A549 (cell line): ENCODE measurements around the gene SLC6A18. TPM values are rescaled to one million over a fixed set of nuclear protein-coding genes. Genes with fewer than 3 reads are reported as not detected.

Experiments used
- ATAC-seq, 2 experiments: fragments of 200-7000 bp in 1 of 2; fragments of >200 bp in 1 of 2; cut with Nextera tagmentation in 1 of 2; cut with Tn5 transposase in 1 of 2; 3 replicates each; pipeline versions ENCODE4 v1.8.0 to v1.9.1; 2018 to 2020; ENCODE audit warnings: mild to moderate bottlenecking in 1 of 2, moderate library complexity in 1 of 2
- CTCF ChIA-PET: fragments of 300-600 bp; sonication (Branson Sonifier 250); formaldehyde crosslinking; extraction: SDS; loops from one replicate; lab custom pipeline; 2021; ENCODE audit warnings: antibody characterized with exemption, inconsistent platforms; lab: Yijun Ruan, JAX
- POLR2A ChIA-PET: fragments of 350-600 bp; formaldehyde crosslinking; extraction: SDS; loops from one replicate; lab custom pipeline; 2021; ENCODE audit warnings: antibody characterized with exemption, inconsistent platforms; lab: Yijun Ruan, JAX
- DNase-seq, 2 experiments: peaks; one replicate each; pipeline versions ENCODE4 v3.0.0 to v3.0.0-alpha.2; 2011 to 2016; ENCODE audit warnings: low read depth in 1 of 2, low spot score in 1 of 2
- FAIRE-seq: peaks from 2 replicates; lab custom pipeline; 2011; peaks lifted over from hg19 to GRCh38; lab: Jason Lieb, UNC
- H3K27ac ChIP-seq, 2 experiments: fragments of >200 bp; sonication (Bioruptor Twin); formaldehyde crosslinking; 3 replicates each; pipeline ENCODE4 v1.5.1; 2016 to 2017
- H3K4me1 ChIP-seq: fragments of >200 bp; sonication (Bioruptor Twin); formaldehyde crosslinking; 3 replicates; pipeline ENCODE4 v1.6.1; 2016
- H3K4me2 ChIP-seq: fragments of >200 bp; sonication (Bioruptor Twin); formaldehyde crosslinking; 3 replicates; pipeline ENCODE4 v1.6.1; 2016
- H3K4me3 ChIP-seq: fragments of >200 bp; sonication (Bioruptor Twin); formaldehyde crosslinking; 3 replicates; pipeline ENCODE4 v1.5.1; 2016
- H3K9me3 ChIP-seq: fragments of >200 bp; sonication (Bioruptor Twin); formaldehyde crosslinking; 3 replicates; pipeline ENCODE4 v1.6.1; 2016
- BHLHE40 ChIP-seq: IDR thresholded peaks from 2 replicates; pipeline ENCODE4 v1.6.1; 2012; ENCODE audit warnings: low read depth, low read length, inconsistent platforms
- CBX2 ChIP-seq: fragments of 200-600 bp; sonication (generic); IDR thresholded peaks from 2 replicates; pipeline ENCODE4 v1.6.1; 2016; ENCODE audit warnings: low read depth, mild to moderate bottlenecking, borderline replicate concordance
- CEBPB ChIP-seq, 2 experiments: fragments of >200 bp in 1 of 2; sonication (Bioruptor Twin) in 1 of 2; formaldehyde crosslinking in 1 of 2; IDR thresholded peaks; 2 replicates each; pipeline ENCODE4 v1.6.1; 2012 to 2016
- EHMT2 ChIP-seq: fragments of 200-600 bp; sonication (generic); IDR thresholded peaks from 2 replicates; pipeline ENCODE4 v1.6.1; 2016; ENCODE audit warnings: antibody characterized with exemption, low read depth, mild to moderate bottlenecking, moderate library complexity
- ELK1 ChIP-seq: fragments of 150-350 bp; IDR thresholded peaks from 2 replicates; pipeline ENCODE4 v1.6.1; 2014; ENCODE audit warnings: low read depth, mild to moderate bottlenecking, low read length
- EP300 ChIP-seq, 2 experiments: fragments of >200 bp; sonication (Bioruptor Twin); formaldehyde crosslinking; IDR thresholded peaks; 2 replicates in 1 of 2; 3 replicates in 1 of 2; pipeline ENCODE4 v1.6.1; 2016 to 2017
- FOXS1 ChIP-seq: fragments of 250-450 bp; sonication (Bioruptor Pico); IDR thresholded peaks from 2 replicates; pipeline ENCODE4 v1.5.0; 2020; ENCODE audit warnings: mild to moderate bottlenecking, moderate library complexity
- HDAC2 ChIP-seq: fragments of 200-600 bp; sonication (generic); IDR thresholded peaks from 2 replicates; pipeline ENCODE4 v1.6.1; 2016
- HOXB13 ChIP-seq: fragments of 250-450 bp; sonication (Bioruptor Pico); IDR thresholded peaks from 2 replicates; pipeline ENCODE4 v1.5.0; 2020; ENCODE audit warnings: low read depth, mild to moderate bottlenecking, moderate library complexity
- MAZ ChIP-seq: fragments of 150-350 bp; IDR thresholded peaks from 2 replicates; pipeline ENCODE4 v1.6.1; 2014; ENCODE audit warnings: antibody characterized with exemption, low read depth, low read length, borderline replicate concordance
- NR3C1 ChIP-seq: fragments of >200 bp; sonication (Bioruptor Twin); formaldehyde crosslinking; IDR thresholded peaks from 3 replicates; pipeline ENCODE4 v1.6.1; 2017
- PHF8 ChIP-seq: fragments of 200-600 bp; sonication (generic); IDR thresholded peaks from 2 replicates; pipeline ENCODE4 v1.6.1; 2016; ENCODE audit warnings: low read depth, mild to moderate bottlenecking, antibody characterized with exemption, moderate library complexity, borderline replicate concordance
- POLR2A ChIP-seq: IDR thresholded peaks from 2 replicates; pipeline ENCODE4 v1.6.1; 2012; ENCODE audit warnings: mild to moderate bottlenecking, low read length
- RAD21 ChIP-seq, 2 experiments: fragments of >200 bp in 1 of 2; sonication (Bioruptor Twin) in 1 of 2; formaldehyde crosslinking in 1 of 2; IDR thresholded peaks in 1 of 2; conservative IDR thresholded peaks in 1 of 2; 2 replicates in 1 of 2; 3 replicates in 1 of 2; pipeline ENCODE4 v1.6.1; 2012 to 2018; ENCODE audit warnings: inconsistent platforms in 1 of 2
- RCOR1 ChIP-seq: fragments of 150-350 bp; IDR thresholded peaks from 2 replicates; pipeline ENCODE4 v1.6.1; 2014; ENCODE audit warnings: antibody characterized with exemption, low read length, low read depth
- RNF2 ChIP-seq: fragments of 200-600 bp; sonication (generic); IDR thresholded peaks from 2 replicates; pipeline ENCODE4 v1.6.1; 2016; ENCODE audit warnings: low read depth, mild to moderate bottlenecking, antibody characterized with exemption, moderate library complexity, borderline replicate concordance
- TP53 ChIP-seq: fragments of 250-450 bp; sonication (Bioruptor Pico); IDR thresholded peaks from 2 replicates; pipeline ENCODE4 v1.5.0; 2021; ENCODE audit warnings: mild to moderate bottlenecking, moderate library complexity
- ZC3H11A ChIP-seq: fragments of 450-650 bp; IDR thresholded peaks from 2 replicates; pipeline ENCODE4 v1.6.1; 2014; ENCODE audit warnings: antibody characterized with exemption, mild to moderate bottlenecking
- ZNF302 ChIP-seq: fragments of 250-450 bp; sonication (Bioruptor Pico); IDR thresholded peaks from 2 replicates; pipeline ENCODE4 v1.9.0; 2021; ENCODE audit warnings: inconsistent platforms, mild to moderate bottlenecking, moderate library complexity
- WGBS: methylation state at CpG from one replicate; pipeline ENCODE4 v1.1.6; 2017; ENCODE audit errors: missing lambda C conversion rate; 5-methylcytosine and 5-hydroxymethylcytosine counted together
- polyA minus RNA-seq: library from RNA; depleted of rRNA, polyadenylated mRNA; stranded (reverse); fragments of >200 nt; gene quantifications from 2 replicates; pipeline ENCODE4 v1.2.3, GENCODE V29; 2011; rRNA and poly(A)+ RNA removed
- polyA plus RNA-seq, 4 experiments: library from polyadenylated mRNA; depleted of rRNA in 3 of 4; stranded (reverse); fragments of >200 nt; fragmentation: RNase III in 1 of 4; extraction: RNeasy Plus Mini Kit Qiagen cat#74134 plus additional on column Dnase treatment in 1 of 4; gene quantifications; 2 replicates in 3 of 4; 3 replicates in 1 of 4; pipeline ENCODE4 v1.2.3, GENCODE V29; 2011 to 2017
- TF ChIP-seq, protein P1 (sequence below): fragments of >200 bp; sonication (Bioruptor Twin); formaldehyde crosslinking; IDR thresholded peaks from 3 replicates; pipeline ENCODE4 v1.6.1; 2016
- TF ChIP-seq, protein P2 (sequence below): fragments of 250-450 bp; sonication (Bioruptor Pico); IDR thresholded peaks from 2 replicates; pipeline ENCODE4 v1.5.0; 2021; ENCODE audit warnings: mild to moderate bottlenecking, moderate library complexity, borderline replicate concordance

Gene SLC6A18, protein sequence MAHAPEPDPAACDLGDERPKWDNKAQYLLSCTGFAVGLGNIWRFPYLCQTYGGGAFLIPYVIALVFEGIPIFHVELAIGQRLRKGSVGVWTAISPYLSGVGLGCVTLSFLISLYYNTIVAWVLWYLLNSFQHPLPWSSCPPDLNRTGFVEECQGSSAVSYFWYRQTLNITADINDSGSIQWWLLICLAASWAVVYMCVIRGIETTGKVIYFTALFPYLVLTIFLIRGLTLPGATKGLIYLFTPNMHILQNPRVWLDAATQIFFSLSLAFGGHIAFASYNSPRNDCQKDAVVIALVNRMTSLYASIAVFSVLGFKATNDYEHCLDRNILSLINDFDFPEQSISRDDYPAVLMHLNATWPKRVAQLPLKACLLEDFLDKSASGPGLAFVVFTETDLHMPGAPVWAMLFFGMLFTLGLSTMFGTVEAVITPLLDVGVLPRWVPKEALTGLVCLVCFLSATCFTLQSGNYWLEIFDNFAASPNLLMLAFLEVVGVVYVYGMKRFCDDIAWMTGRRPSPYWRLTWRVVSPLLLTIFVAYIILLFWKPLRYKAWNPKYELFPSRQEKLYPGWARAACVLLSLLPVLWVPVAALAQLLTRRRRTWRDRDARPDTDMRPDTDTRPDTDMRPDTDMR
- polyA plus RNA-seq (2011; rRNA removed) (not detected in 2 replicates), polyA plus RNA-seq (2017; fragmentation: RNase III; extraction: RNeasy Plus Mini Kit Qiagen cat#74134 plus additional on column Dnase treatment) (not detected in 3 replicates), polyA minus RNA-seq (not detected in 2 replicates)
- not detected in 2 replicates for polyA plus RNA-seq (2012; cell fraction: cytosol; rRNA removed)
- polyA plus RNA-seq (2012; cell fraction: nucleus; rRNA removed): not detected in 2 replicates

GRCh38 chr5:1225081-1225480 lies at the start of gene SLC6A18:
Gene SLC6A18 (plus strand): TSS chr5:1225381. CDS start chr5:1225478, 97 bp downstream.
- ChIA-PET POLR2A (no interaction called here), CTCF (no interaction called here)
- no peak within 1 kb of the TSS for H3K27ac ChIP-seq
- DNase-seq: no peak
- WGBS: 36% methylated on average over 11 of the region's 11 CpGs
- H3K4me2 ChIP-seq: no peak within 1 kb of the TSS
- TF ChIP-seq FOXS1 (CRISPR knock-in tag) (no peak), RCOR1 (no peak)
- FAIRE-seq: no peak
- H3K4me3 ChIP-seq: no peak within 1 kb of the TSS
- H3K4me1 ChIP-seq: no peaks in the 10 kb centered on the region
- no peaks in the 10 kb centered on the region for H3K9me3 ChIP-seq
- ATAC-seq: no peak

DNA sequence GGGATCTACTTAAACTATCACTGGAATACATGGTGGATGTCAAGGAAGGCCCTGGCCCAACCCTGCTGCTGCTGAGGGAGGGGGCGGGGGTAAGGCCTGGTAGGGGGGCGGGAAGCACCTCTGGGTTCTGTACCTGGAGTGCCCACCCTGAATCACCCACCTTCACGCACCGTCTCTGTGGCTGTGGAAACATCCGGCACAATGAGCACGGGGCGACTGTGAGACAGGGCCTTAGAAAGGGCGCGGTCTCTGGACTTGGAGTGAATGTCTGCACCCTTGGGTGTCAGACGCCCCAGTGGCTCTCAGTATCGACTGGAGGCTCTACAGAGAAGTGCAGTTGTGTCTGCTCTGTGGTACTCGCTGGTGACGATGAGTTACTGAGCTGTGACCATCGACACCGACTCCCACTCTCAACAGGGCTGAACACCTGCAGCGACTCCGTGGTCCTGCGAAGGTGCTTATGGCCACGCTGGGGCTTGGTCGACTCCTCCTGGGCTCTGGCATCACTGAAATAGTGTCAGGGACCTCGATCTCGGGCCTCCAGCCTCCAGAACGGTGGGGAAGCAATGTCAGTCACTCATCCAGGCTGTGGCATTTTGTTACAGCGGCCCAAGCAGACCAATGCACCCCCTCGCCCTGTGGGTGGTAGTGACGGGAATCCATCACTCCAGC lies 49.2 kb upstream of the SLC6A18 start:
- Histone ChIP-seq H3K4me1 (peaks cover 5% of the 10 kb centered on the region), H3K9me3 (no peaks in the 10 kb centered on the region), H3K4me2 (no peak overlapping the region), H3K4me3 (no peak overlapping the region), H3K27ac (no peak overlapping the region)
- POLR2A ChIA-PET: no interaction called here
- 84% methylated on average over 21 of the region's 26 CpGs for WGBS
- TF ChIP-seq NR3C1 (no peak), RNF2 (no peak), HOXB13 (CRISPR knock-in tag) (no peak), ZNF302 (CRISPR knock-in tag) (no peak), EHMT2 (no peak), CBX2 (no peak), RAD21 (conservative IDR thresholded peaks at IDR 0.05 in 1 of 2, IDR thresholded peaks at IDR 0.05 in 1 of 2) (no peak), ELK1 (no peak), BHLHE40 (no peak), MAZ (no peak), TP53 (CRISPR knock-in tag) (no peak), CEBPB (IDR thresholded peaks at IDR 0.05) (no peak), ZC3H11A (no peak), POLR2A (no peak), EP300 (IDR thresholded peaks at IDR 0.05) (no peak), PHF8 (no peak), HDAC2 (no peak)
- TF ChIP-seq, protein P1, sequence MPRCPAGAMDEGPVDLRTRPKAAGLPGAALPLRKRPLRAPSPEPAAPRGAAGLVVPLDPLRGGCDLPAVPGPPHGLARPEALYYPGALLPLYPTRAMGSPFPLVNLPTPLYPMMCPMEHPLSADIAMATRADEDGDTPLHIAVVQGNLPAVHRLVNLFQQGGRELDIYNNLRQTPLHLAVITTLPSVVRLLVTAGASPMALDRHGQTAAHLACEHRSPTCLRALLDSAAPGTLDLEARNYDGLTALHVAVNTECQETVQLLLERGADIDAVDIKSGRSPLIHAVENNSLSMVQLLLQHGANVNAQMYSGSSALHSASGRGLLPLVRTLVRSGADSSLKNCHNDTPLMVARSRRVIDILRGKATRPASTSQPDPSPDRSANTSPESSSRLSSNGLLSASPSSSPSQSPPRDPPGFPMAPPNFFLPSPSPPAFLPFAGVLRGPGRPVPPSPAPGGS: no peak
- TF ChIP-seq, protein P2, sequence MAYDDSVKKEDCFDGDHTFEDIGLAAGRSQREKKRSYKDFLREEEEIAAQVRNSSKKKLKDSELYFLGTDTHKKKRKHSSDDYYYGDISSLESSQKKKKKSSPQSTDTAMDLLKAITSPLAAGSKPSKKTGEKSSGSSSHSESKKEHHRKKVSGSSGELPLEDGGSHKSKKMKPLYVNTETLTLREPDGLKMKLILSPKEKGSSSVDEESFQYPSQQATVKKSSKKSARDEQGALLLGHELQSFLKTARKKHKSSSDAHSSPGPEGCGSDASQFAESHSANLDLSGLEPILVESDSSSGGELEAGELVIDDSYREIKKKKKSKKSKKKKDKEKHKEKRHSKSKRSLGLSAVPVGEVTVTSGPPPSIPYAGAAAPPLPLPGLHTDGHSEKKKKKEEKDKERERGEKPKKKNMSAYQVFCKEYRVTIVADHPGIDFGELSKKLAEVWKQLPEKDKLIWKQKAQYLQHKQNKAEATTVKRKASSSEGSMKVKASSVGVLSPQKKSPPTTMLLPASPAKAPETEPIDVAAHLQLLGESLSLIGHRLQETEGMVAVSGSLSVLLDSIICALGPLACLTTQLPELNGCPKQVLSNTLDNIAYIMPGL: no peak
- FAIRE-seq (no peak), DNase-seq (no peak), ATAC-seq (no peak)
- CTCF ChIA-PET: interaction anchor here (0.6 to 4.5 kb wide), 10 partner anchors 8 to 469 kb away, joined by 3 to 91 read pairs (median 16); no protein-coding TSS in a partner anchor
